GM21529 (cell line): Measurements from ENCODE around the gene PLCE1.

Source experiments
- ATAC-seq: cut with Tn5 transposase; IDR thresholded peaks from one replicate; pipeline ENCODE4 v1.9.1; 2021; ENCODE audit not compliant: unreplicated experiment

PLCE1 gene

GRCh38 chr10:94016727-94017714 lies 23.3 kb downstream of the PLCE1 start:
- no peak for ATAC-seq

GRCh38 chr10:94018107-94018506 lies 24.4 kb downstream of the PLCE1 start:
- no peak for ATAC-seq

GRCh38 chr10:94023906-94024305 lies 30.2 kb downstream of the PLCE1 start:
- no peak for ATAC-seq

- ATAC-seq = no peak
Measured at GRCh38 chr10:94024407-94024806, 30.7 kb downstream of the PLCE1 start.

GRCh38 chr10:94025806-94026205 lies 32.1 kb downstream of the PLCE1 start:
- ATAC-seq = no peak

GRCh38 chr10:94027197-94027596 lies 33.5 kb downstream of the PLCE1 start:
- no peak for ATAC-seq

GRCh38 chr10:94029955-94030354 lies 36.2 kb downstream of the PLCE1 start:
- ATAC-seq = no peak

- ATAC-seq = no peak
Measured at GRCh38 chr10:94035982-94036765, 42.4 kb downstream of the PLCE1 start.

GRCh38 chr10:94036766-94037033 lies 43.0 kb downstream of the PLCE1 start:
- no peak for ATAC-seq

- ATAC-seq = no peak
Measured at GRCh38 chr10:94037286-94037685, 43.6 kb downstream of the PLCE1 start.

- no peak for ATAC-seq
Measured at GRCh38 chr10:94038024-94038423, 44.3 kb downstream of the PLCE1 start.

GRCh38 chr10:94041206-94041605 lies 47.5 kb downstream of the PLCE1 start:
- no peak for ATAC-seq

- no peak for ATAC-seq
Measured at GRCh38 chr10:94042001-94042833, 48.5 kb downstream of the PLCE1 start.

GRCh38 chr10:94042834-94043175 lies 49.1 kb downstream of the PLCE1 start:
- ATAC-seq = no peak
